HEK293 (cell line): Measurements from ENCODE around the gene ALKBH4.

ENCODE experiments used
- BCL11B ChIP-seq: fragments of 450-650 bp; formaldehyde crosslinking; IDR thresholded peaks from 2 replicates; pipeline ENCODE4 v1.5.1; 2016; ENCODE audit warnings: low read depth, missing biosample characterization, missing genetic modification characterization
- GLI4 ChIP-seq: fragments of 450-650 bp; formaldehyde crosslinking; IDR thresholded peaks from 2 replicates; pipeline ENCODE4 v1.5.1; 2016; ENCODE audit warnings: missing biosample characterization, missing genetic modification characterization
- MEIS1 ChIP-seq: sonication (generic); formaldehyde crosslinking; IDR thresholded peaks from 2 replicates; pipeline ENCODE4 v1.8.1; 2022; ENCODE audit warnings: missing genetic modification reagents, mild to moderate bottlenecking, borderline replicate concordance
- SP7 ChIP-seq: fragments of 450-650 bp; formaldehyde crosslinking; IDR thresholded peaks from 2 replicates; pipeline ENCODE4 v1.5.1; 2016; ENCODE audit warnings: missing biosample characterization, missing genetic modification characterization
- ZBTB21 ChIP-seq: fragments of 450-650 bp; formaldehyde crosslinking; IDR thresholded peaks from 2 replicates; pipeline ENCODE4 v1.5.1; 2017; ENCODE audit warnings: missing biosample characterization, missing genetic modification characterization
- ZNF10 ChIP-seq: fragments of 450-650 bp; formaldehyde crosslinking; IDR thresholded peaks from 2 replicates; pipeline ENCODE4 v1.5.1; 2017; ENCODE audit warnings: missing biosample characterization, missing genetic modification characterization
- ZNF112 ChIP-seq: fragments of 450-650 bp; formaldehyde crosslinking; IDR thresholded peaks from 2 replicates; pipeline ENCODE4 v1.5.0; 2017; ENCODE audit warnings: missing biosample characterization, missing genetic modification characterization
- ZNF132 ChIP-seq: fragments of 450-650 bp; formaldehyde crosslinking; IDR thresholded peaks from 2 replicates; pipeline ENCODE4 v1.5.1; 2017; ENCODE audit warnings: missing biosample characterization, missing genetic modification characterization, borderline replicate concordance
- ZNF2 ChIP-seq: fragments of 450-650 bp; formaldehyde crosslinking; IDR thresholded peaks from 2 replicates; pipeline ENCODE4 v1.5.1; 2016; ENCODE audit warnings: missing biosample characterization, missing genetic modification characterization
- ZNF211 ChIP-seq: fragments of 450-650 bp; formaldehyde crosslinking; IDR thresholded peaks from 2 replicates; pipeline ENCODE4 v1.5.1; 2016; ENCODE audit warnings: low read depth, missing biosample characterization, missing genetic modification characterization
- ZNF248 ChIP-seq: fragments of 450-650 bp; formaldehyde crosslinking; IDR thresholded peaks from 2 replicates; pipeline ENCODE4 v1.5.1; 2017; ENCODE audit warnings: missing biosample characterization, missing genetic modification characterization
- ZNF280D ChIP-seq: fragments of 450-650 bp; formaldehyde crosslinking; IDR thresholded peaks from 2 replicates; pipeline ENCODE4 v1.5.1; 2016; ENCODE audit warnings: missing biosample characterization, missing genetic modification characterization
- ZNF341 ChIP-seq: fragments of 450-650 bp; formaldehyde crosslinking; IDR thresholded peaks from 2 replicates; pipeline ENCODE4; 2016; ENCODE audit warnings: low read depth, missing biosample characterization, missing genetic modification characterization
- ZNF354C ChIP-seq: fragments of 450-650 bp; formaldehyde crosslinking; IDR thresholded peaks from 2 replicates; pipeline ENCODE4 v1.5.1; 2016; ENCODE audit warnings: missing biosample characterization, missing genetic modification characterization, low read depth, borderline replicate concordance
- ZNF37A ChIP-seq: fragments of 450-650 bp; IDR thresholded peaks from 2 replicates; pipeline ENCODE4 v1.5.1; 2018; ENCODE audit warnings: missing biosample characterization, missing genetic modification characterization
- ZNF391 ChIP-seq: fragments of 450-650 bp; formaldehyde crosslinking; IDR thresholded peaks from 2 replicates; pipeline ENCODE4 v1.5.1; 2016; ENCODE audit warnings: low read depth, missing biosample characterization, missing genetic modification characterization, borderline replicate concordance
- ZNF404 ChIP-seq: fragments of 450-650 bp; formaldehyde crosslinking; IDR thresholded peaks from 2 replicates; pipeline ENCODE4 v1.5.1; 2017; ENCODE audit warnings: missing biosample characterization, missing genetic modification characterization
- ZNF473 ChIP-seq: fragments of 450-650 bp; formaldehyde crosslinking; IDR thresholded peaks from 2 replicates; pipeline ENCODE4 v1.5.1; 2017; ENCODE audit warnings: missing biosample characterization, missing genetic modification characterization
- ZNF501 ChIP-seq: fragments of 450-650 bp; formaldehyde crosslinking; IDR thresholded peaks from 2 replicates; pipeline ENCODE4 v1.5.1; 2016; ENCODE audit warnings: missing biosample characterization, missing genetic modification characterization
- ZNF518A ChIP-seq: fragments of 450-650 bp; formaldehyde crosslinking; conservative IDR thresholded peaks from 2 replicates; pipeline ENCODE4 v1.5.1; 2016; ENCODE audit warnings: low read depth, missing biosample characterization, missing genetic modification characterization
- ZNF544 ChIP-seq: fragments of 450-650 bp; formaldehyde crosslinking; IDR thresholded peaks from 2 replicates; pipeline ENCODE4 v1.5.0; 2017; ENCODE audit warnings: missing biosample characterization, missing genetic modification characterization
- ZNF596 ChIP-seq: fragments of 450-650 bp; IDR thresholded peaks from 2 replicates; pipeline ENCODE4 v1.5.0; 2018; ENCODE audit warnings: missing biosample characterization, mild to moderate bottlenecking, missing genetic modification characterization, moderate library complexity
- ZNF654 ChIP-seq: fragments of 450-650 bp; formaldehyde crosslinking; IDR thresholded peaks from 2 replicates; pipeline ENCODE4 v1.5.1; 2016; ENCODE audit warnings: low read depth, missing biosample characterization, missing genetic modification characterization
- ZNF660 ChIP-seq: fragments of 450-650 bp; IDR thresholded peaks from 2 replicates; pipeline ENCODE4 v1.5.1; 2018; ENCODE audit warnings: missing biosample characterization, mild to moderate bottlenecking, missing genetic modification characterization
- ZNF664 ChIP-seq: fragments of 450-650 bp; formaldehyde crosslinking; IDR thresholded peaks from 2 replicates; pipeline ENCODE4 v1.5.1; 2016; ENCODE audit warnings: missing biosample characterization, missing genetic modification characterization
- ZNF707 ChIP-seq: fragments of 450-650 bp; formaldehyde crosslinking; IDR thresholded peaks from 2 replicates; pipeline ENCODE4 v1.5.1; 2016; ENCODE audit warnings: missing biosample characterization, missing genetic modification characterization
- ZNF843 ChIP-seq: fragments of 450-650 bp; formaldehyde crosslinking; IDR thresholded peaks from 2 replicates; pipeline ENCODE4 v1.5.1; 2016; ENCODE audit warnings: missing biosample characterization, missing genetic modification characterization
- TF ChIP-seq, protein P1 (sequence below): fragments of 450-650 bp; formaldehyde crosslinking; IDR thresholded peaks from 2 replicates; pipeline ENCODE4 v1.5.1; 2016; ENCODE audit warnings: missing biosample characterization, missing genetic modification characterization
- TF ChIP-seq, protein P2 (sequence below): fragments of 450-650 bp; formaldehyde crosslinking; IDR thresholded peaks from 2 replicates; pipeline ENCODE4 v1.5.1; 2016; ENCODE audit warnings: missing biosample characterization, missing genetic modification characterization
- TF ChIP-seq, protein P3 (sequence below): fragments of 450-650 bp; formaldehyde crosslinking; IDR thresholded peaks from 2 replicates; pipeline ENCODE4 v1.5.1; 2016; ENCODE audit warnings: missing biosample characterization, missing genetic modification characterization

The ALKBH4 gene

GRCh38 chr7:102456327-102456726 is 8.3 kb downstream of the ALKBH4 start (continued):
- TF ChIP-seq ZNF280D (no peak), ZNF707 (no peak), ZNF660 (tag by site-specific recombination) (peak; percentile 72), ZNF501 (tag by site-specific recombination) (no peak), ZNF112 (tag by site-specific recombination) (no peak), ZNF248 (tag by site-specific recombination) (no peak), ZNF596 (tag by site-specific recombination) (no peak), GLI4 (no peak), ZNF391 (tag by site-specific recombination) (no peak), ZNF132 (tag by site-specific recombination) (no peak), ZNF544 (tag by site-specific recombination) (no peak), ZNF843 (tag by site-specific recombination) (no peak), ZNF37A (no peak), ZNF518A (tag by site-specific recombination) (no peak), ZNF354C (no peak), ZNF10 (no peak), MEIS1 (no peak), BCL11B (tag by site-specific recombination) (no peak), ZNF664 (tag by site-specific recombination) (no peak), ZNF2 (no peak), SP7 (tag by site-specific recombination) (peak; percentile 81), ZNF404 (tag by site-specific recombination) (no peak), ZNF341 (no peak), ZNF211 (tag by site-specific recombination) (no peak), ZNF473 (no peak), ZNF654 (no peak), ZBTB21 (tag by site-specific recombination) (no peak)
- TF ChIP-seq, protein P1, sequence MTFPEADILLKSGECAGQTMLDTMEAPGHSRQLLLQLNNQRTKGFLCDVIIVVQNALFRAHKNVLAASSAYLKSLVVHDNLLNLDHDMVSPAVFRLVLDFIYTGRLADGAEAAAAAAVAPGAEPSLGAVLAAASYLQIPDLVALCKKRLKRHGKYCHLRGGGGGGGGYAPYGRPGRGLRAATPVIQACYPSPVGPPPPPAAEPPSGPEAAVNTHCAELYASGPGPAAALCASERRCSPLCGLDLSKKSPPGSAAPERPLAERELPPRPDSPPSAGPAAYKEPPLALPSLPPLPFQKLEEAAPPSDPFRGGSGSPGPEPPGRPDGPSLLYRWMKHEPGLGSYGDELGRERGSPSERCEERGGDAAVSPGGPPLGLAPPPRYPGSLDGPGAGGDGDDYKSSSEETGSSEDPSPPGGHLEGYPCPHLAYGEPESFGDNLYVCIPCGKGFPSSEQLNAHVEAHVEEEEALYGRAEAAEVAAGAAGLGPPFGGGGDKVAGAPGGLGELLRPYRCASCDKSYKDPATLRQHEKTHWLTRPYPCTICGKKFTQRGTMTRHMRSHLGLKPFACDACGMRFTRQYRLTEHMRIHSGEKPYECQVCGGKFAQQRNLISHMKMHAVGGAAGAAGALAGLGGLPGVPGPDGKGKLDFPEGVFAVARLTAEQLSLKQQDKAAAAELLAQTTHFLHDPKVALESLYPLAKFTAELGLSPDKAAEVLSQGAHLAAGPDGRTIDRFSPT (tag by site-specific recombination) = peak; percentile 75
- TF ChIP-seq, protein P2, sequence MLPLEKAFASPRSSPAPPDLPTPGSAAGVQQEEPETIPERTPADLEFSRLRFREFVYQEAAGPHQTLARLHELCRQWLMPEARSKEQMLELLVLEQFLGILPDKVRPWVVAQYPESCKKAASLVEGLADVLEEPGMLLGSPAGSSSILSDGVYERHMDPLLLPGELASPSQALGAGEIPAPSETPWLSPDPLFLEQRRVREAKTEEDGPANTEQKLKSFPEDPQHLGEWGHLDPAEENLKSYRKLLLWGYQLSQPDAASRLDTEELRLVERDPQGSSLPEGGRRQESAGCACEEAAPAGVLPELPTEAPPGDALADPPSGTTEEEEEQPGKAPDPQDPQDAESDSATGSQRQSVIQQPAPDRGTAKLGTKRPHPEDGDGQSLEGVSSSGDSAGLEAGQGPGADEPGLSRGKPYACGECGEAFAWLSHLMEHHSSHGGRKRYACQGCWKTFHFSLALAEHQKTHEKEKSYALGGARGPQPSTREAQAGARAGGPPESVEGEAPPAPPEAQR (tag by site-specific recombination) = no peak
- TF ChIP-seq, protein P3, sequence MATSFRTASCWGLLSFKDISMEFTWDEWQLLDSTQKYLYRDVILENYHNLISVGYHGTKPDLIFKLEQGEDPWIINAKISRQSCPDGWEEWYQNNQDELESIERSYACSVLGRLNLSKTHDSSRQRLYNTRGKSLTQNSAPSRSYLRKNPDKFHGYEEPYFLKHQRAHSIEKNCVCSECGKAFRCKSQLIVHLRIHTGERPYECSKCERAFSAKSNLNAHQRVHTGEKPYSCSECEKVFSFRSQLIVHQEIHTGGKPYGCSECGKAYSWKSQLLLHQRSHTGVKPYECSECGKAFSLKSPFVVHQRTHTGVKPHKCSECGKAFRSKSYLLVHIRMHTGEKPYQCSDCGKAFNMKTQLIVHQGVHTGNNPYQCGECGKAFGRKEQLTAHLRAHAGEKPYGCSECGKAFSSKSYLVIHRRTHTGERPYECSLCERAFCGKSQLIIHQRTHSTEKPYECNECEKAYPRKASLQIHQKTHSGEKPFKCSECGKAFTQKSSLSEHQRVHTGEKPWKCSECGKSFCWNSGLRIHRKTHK = no peak
